Adrenal gland (tissue), 5 donors: ENCODE data around the gene FRAT1.
A peak's percentile ranks its signal among the peaks of the same experiment; 100 is the strongest.

Experiments used
- POLR2A ChIP-seq, 2 donors: fragments of 450-650 bp; IDR thresholded peaks; one replicate each; pipeline ENCODE4 v1.6.1; 2017; ENCODE audit warnings: antibody characterized with exemption in 2 of 2, mild to moderate bottlenecking in 2 of 2, moderate library complexity in 1 of 2
- TF ChIP-seq, protein P1 (sequence below), 6 experiments: fragments of 450-650 bp in 4 of 6; fragments of 200-600 bp in 2 of 6; sonication (generic) in 1 of 6; IDR thresholded peaks; 1 replicate in 5 of 6; 2 replicates in 1 of 6; pipeline versions ENCODE4 v1.5.1 to v1.8.0; 2016 to 2021; ENCODE audit warnings: antibody characterized with exemption in 6 of 6, mild to moderate bottlenecking in 2 of 6, moderate library complexity in 1 of 6
- donor health status: DM: no; HTN: no; CAD: no.

DNA sequence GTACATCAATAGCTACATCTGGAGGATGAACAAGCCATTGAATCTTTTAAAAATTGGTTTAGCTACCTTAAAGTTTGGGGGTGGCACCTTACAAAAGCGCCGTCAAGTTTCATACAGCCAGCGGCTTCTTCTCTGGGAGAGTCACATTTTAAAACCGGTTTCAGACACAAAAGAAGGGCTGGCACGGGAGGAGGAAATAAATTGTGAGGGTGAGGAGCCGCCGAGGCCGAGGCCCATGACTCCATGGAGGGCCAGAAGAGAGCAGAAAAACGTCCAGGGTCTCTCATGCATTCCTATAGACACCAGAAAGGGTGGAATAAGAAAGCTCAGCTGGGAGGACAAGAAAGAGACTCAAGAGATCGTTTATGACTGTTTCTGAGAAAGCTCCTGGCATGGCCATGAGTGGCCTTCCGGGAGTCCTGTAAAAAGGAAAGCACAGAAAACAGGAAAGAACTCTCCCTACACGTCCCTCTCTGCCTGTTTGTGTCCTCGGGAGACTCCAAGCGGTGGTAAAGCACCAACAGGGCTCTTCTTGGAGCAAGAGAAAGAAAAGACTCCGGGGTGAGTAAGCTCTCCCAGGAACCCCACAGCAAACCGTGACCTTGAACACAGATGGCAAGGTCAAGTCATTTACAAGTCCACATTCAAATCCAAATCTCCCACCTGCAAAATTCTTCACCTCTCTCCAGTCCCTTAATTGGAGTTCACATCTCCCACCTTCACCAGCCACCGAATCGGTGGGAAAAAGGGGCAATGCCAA, 13.7 kb downstream of the FRAT1 start:
- TF ChIP-seq, protein P1, sequence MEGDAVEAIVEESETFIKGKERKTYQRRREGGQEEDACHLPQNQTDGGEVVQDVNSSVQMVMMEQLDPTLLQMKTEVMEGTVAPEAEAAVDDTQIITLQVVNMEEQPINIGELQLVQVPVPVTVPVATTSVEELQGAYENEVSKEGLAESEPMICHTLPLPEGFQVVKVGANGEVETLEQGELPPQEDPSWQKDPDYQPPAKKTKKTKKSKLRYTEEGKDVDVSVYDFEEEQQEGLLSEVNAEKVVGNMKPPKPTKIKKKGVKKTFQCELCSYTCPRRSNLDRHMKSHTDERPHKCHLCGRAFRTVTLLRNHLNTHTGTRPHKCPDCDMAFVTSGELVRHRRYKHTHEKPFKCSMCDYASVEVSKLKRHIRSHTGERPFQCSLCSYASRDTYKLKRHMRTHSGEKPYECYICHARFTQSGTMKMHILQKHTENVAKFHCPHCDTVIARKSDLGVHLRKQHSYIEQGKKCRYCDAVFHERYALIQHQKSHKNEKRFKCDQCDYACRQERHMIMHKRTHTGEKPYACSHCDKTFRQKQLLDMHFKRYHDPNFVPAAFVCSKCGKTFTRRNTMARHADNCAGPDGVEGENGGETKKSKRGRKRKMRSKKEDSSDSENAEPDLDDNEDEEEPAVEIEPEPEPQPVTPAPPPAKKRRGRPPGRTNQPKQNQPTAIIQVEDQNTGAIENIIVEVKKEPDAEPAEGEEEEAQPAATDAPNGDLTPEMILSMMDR (IDR thresholded peaks at IDR 0.05), result peak in 3 of 6 experiments; percentile 14 to 33 (median 18)
- TF ChIP-seq POLR2A (IDR thresholded peaks at IDR 0.05), result peak in 1 of 2 donors; percentile 68
